Type B pancreatic cell (in vitro differentiated cells): Measurements from ENCODE around the gene PPP1R3E. TPM values are rescaled to one million over a fixed set of nuclear protein-coding genes. Genes with fewer than 3 reads are reported as not detected.

Source experiments
- DNase-seq: peaks from one replicate; pipeline ENCODE4 v3.0.0; 2021; ENCODE audit warnings: mixed read lengths; ENCODE audit not compliant: unreplicated experiment; ENCODE audit errors: extremely low spot score
- H3K27ac Mint-ChIP-seq: 2 replicates; pipeline ENCODE4 v1.8.0; 2021; ENCODE audit warnings: mild to moderate bottlenecking, mixed read lengths
- H3K27me3 Mint-ChIP-seq: 2 replicates; pipeline ENCODE4 v1.8.0; 2021; ENCODE audit warnings: mixed read lengths
- H3K36me3 Mint-ChIP-seq: 2 replicates; pipeline ENCODE4 v1.8.0; 2021; ENCODE audit warnings: mixed read lengths
- H3K4me1 Mint-ChIP-seq: one replicate; pipeline ENCODE4 v1.8.0; 2021; ENCODE audit warnings: mixed read lengths; ENCODE audit not compliant: unreplicated experiment
- H3K4me3 Mint-ChIP-seq: 2 replicates; pipeline ENCODE4 v1.8.0; 2021; ENCODE audit warnings: mild to moderate bottlenecking, mixed read lengths
- H3K9me3 Mint-ChIP-seq: 2 replicates; pipeline ENCODE4 v1.8.0; 2021; ENCODE audit warnings: mixed read lengths
- total RNA-seq: library from RNA; stranded (reverse); gene quantifications from 2 replicates; pipeline ENCODE4 v1.2.1, GENCODE V29; 2021; ENCODE audit warnings: low replicate concordance
- TF ChIP-seq, protein P1 (sequence below): fragments of 200-600 bp; sonication (generic); conservative IDR thresholded peaks from 2 replicates; pipeline ENCODE4 v1.5.0; 2021; ENCODE audit warnings: antibody characterized with exemption, mild to moderate bottlenecking

The PPP1R3E gene
- total RNA-seq, 1 donor from 2014 or later = 16.7 TPM

DNA sequence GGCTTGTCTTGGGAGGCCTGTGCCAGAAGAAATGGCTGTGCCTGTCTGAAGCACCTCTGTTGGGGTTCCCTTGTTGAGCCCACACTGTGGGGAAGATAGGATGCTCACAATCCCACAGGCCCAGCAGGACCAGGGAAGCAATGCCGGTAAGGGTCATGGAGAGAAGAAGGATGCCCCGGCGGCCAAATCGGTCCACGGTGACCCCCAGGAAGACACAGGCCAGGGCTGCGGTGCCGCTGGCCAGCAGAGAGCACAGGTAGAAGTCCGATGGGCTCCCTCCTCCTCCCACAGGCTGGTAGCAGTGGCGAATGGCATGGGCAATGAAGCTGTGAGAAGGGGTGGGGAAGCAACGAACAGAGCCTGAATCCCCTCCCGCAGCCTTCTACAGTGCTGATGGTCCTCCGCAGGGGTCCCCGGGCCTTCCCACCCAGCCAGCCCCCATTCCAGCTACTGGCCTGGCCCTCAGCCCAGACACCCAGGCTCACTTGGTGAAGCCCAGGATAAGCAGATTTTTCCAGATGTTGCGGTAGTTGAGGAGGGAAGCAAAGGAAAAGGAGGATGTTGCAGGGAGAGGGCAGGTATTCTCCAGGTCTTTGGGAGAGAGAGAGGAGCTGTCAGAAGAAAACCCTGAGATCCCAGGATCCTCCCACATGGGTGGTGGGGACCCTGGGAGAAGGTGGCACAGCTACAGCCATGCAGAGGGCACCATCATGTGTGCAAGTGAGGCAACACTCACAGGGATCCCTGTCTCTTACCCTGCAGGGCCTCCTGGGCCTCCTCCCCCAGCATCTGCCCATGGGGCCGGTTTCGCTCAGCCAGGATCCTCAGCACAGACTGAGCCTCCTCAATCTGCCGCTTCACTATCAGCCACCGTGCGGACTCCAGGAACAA lies 45.0 kb upstream of the PPP1R3E start:
- peaks cover 16% of the 10 kb centered on the region for H3K27me3 Mint-ChIP-seq
- no peaks in the 10 kb centered on the region for H3K9me3 Mint-ChIP-seq
- no peak for DNase-seq
- H3K27ac Mint-ChIP-seq = no peak overlapping the region
- no peak overlapping the region for H3K4me3 Mint-ChIP-seq
- peaks cover 4% of the 10 kb centered on the region for H3K4me1 Mint-ChIP-seq
- H3K36me3 Mint-ChIP-seq = peaks cover 14% of the 10 kb centered on the region
- TF ChIP-seq, protein P1, sequence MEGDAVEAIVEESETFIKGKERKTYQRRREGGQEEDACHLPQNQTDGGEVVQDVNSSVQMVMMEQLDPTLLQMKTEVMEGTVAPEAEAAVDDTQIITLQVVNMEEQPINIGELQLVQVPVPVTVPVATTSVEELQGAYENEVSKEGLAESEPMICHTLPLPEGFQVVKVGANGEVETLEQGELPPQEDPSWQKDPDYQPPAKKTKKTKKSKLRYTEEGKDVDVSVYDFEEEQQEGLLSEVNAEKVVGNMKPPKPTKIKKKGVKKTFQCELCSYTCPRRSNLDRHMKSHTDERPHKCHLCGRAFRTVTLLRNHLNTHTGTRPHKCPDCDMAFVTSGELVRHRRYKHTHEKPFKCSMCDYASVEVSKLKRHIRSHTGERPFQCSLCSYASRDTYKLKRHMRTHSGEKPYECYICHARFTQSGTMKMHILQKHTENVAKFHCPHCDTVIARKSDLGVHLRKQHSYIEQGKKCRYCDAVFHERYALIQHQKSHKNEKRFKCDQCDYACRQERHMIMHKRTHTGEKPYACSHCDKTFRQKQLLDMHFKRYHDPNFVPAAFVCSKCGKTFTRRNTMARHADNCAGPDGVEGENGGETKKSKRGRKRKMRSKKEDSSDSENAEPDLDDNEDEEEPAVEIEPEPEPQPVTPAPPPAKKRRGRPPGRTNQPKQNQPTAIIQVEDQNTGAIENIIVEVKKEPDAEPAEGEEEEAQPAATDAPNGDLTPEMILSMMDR = no peak

DNA sequence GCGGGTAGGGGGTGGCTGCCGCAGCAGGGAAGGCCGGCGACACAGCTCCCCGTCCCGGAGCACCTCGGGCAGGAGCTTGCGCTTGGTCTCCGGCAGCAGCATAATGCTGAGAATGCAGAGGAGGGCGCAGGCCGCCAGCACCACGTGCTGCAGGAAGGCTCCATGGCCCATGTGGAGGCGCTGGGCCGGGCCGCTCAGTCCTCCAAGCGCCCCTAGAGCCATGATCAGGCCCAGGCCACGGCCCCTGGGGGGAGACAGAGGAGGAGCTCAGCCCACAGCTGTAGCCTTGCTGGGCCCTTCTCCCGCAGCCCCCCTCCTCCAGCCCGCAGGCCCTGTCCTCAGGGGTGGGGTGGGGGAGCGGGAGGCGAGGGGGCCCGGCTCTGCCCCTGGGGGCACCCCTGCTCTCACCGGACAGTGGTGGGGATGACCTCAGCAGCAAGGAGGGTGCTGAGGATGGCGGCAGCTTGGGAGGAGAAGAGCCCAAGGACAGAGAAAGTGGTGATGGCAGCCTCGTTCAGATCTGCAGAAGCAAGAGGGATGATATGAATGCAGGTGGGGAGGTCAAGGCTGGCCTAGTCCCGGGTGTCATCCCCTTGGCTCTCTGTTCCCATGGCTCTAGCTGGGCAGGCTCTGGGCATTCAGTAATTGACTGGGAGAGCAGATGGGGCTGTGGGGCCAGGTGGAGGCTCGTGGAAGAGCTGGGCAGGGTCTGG lies 44.2 kb upstream of the PPP1R3E start:
- H3K4me1 Mint-ChIP-seq = peaks cover 4% of the 10 kb centered on the region
- TF ChIP-seq, protein P1 = no peak
- no peak overlapping the region for H3K4me3 Mint-ChIP-seq
- no peaks in the 10 kb centered on the region for H3K9me3 Mint-ChIP-seq
- H3K36me3 Mint-ChIP-seq = peaks cover 14% of the 10 kb centered on the region
- no peak for DNase-seq
- no peak overlapping the region for H3K27ac Mint-ChIP-seq
- H3K27me3 Mint-ChIP-seq = peaks cover 18% of the 10 kb centered on the region

DNA sequence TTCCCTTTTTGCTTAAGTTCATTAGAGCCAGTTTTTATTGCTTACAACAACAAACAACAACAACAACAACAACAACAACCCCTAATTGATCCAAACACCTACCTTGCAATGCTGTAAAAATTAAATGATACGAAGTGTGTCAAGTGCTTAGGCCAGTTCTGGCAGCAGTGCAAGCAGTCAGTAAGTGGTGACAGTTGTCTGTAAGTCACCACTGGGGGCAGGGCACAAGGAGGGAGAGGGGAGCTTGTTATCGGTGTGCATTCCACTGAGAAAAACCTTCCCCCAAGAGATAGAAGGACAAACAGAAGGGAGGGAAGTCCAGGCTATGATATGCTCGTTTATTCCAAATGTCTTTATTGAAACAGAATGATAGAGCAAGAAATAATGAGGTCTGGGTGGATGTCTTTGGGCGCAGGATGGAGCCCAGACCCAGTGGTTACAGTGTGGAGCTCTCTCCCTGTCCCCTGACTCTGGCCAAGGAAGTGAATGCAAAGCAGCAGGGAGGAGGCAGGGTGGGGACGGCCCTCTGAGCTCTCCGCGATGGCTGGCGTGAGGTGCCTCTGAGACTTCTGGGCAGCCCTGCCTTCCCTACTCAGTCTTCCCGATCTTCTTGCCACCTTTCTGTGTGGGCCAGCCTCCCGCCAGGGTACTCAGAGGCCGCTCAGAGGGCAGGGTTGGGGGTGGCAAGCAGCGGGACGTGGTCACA lies 43.5 kb upstream of the PPP1R3E start:
- peaks cover 12% of the 10 kb centered on the region for H3K36me3 Mint-ChIP-seq
- no peak for DNase-seq

DNA sequence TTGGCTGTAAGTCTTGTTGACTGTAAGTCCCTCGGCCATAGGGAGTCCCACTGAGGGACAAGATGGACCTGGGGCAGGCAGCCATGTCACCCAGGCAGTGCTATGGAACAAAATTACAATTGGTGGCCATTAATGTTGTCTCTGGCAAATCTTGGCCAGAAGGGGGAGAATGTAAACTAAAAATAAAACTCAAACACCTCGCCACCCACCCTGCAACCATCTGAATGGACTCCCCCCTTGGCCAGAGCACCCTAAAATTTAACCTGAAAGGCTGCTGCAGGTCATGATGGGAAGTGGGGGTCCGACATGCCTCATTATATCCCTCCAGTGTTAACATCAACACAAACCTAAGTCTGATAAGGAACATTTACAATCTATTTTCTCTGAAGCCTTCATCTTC lies 41.8 kb upstream of the PPP1R3E start:
- no peak overlapping the region for H3K27ac Mint-ChIP-seq
- TF ChIP-seq, protein P1 = no peak
- DNase-seq = no peak
- H3K4me1 Mint-ChIP-seq = no peaks in the 10 kb centered on the region
- peaks cover 3% of the 10 kb centered on the region for H3K27me3 Mint-ChIP-seq
- H3K36me3 Mint-ChIP-seq = peaks cover 4% of the 10 kb centered on the region
- no peaks in the 10 kb centered on the region for H3K9me3 Mint-ChIP-seq
- H3K4me3 Mint-ChIP-seq = no peak overlapping the region

More for the DNA sequence above, 43.5 kb upstream of the PPP1R3E start:
- no peak overlapping the region for H3K4me3 Mint-ChIP-seq
- peaks cover 1% of the 10 kb centered on the region for H3K4me1 Mint-ChIP-seq
- peaks cover 15% of the 10 kb centered on the region for H3K27me3 Mint-ChIP-seq
- TF ChIP-seq, protein P1 = no peak
- no peaks in the 10 kb centered on the region for H3K9me3 Mint-ChIP-seq
- no peak overlapping the region for H3K27ac Mint-ChIP-seq

DNA sequence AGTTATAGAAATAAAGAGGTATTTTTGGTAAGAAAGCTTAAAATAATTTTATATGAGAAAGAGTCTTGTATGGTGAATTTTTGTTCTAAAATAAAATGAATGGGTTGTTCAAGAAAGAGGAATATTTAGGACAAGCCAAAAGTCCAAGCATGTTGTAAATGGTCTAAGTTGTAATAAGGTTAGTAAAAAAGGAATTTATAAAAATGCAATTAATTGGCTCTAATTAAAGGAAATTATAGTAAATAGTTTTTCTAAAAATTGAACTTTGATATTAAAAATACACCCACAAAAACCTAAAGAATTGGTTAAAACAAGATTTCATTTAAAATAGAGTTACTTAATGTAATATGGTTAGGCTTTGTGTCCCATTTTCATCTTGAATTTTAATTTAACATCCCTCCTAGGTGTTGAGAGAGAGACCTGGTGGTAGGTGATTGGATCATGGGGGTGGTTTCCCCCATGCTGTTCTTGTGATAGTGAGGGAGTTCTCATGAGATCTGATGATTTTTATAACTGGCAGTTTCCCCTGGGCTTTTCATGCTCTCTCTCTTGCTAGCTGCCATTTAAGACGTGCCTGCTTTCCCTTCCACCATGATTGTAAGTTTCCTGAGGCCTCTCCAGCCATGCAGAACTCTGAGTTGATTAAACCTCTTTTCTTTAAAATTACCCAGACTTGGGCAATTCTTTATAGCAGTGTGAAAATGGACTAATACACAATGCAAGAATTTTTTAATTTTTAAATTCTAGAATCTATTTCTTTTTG lies 37.0 kb upstream of the PPP1R3E start:
- H3K4me1 Mint-ChIP-seq = no peaks in the 10 kb centered on the region
- H3K4me3 Mint-ChIP-seq = no peak overlapping the region
- H3K9me3 Mint-ChIP-seq = no peaks in the 10 kb centered on the region
- TF ChIP-seq, protein P1 = no peak
- H3K36me3 Mint-ChIP-seq = no peaks in the 10 kb centered on the region
- no peak overlapping the region for H3K27ac Mint-ChIP-seq
- DNase-seq = no peak
- H3K27me3 Mint-ChIP-seq = peaks cover 11% of the 10 kb centered on the region
